Transverse colon (tissue), 4 donors: ENCODE results near the gene CFAP126. TPM values are rescaled to one million over a fixed set of nuclear protein-coding genes. Genes with fewer than 3 reads are reported as not detected.
A peak's percentile ranks its signal among the peaks of the same experiment; 100 is the strongest.

Source experiments
- DNase-seq: peaks from one replicate; pipeline ENCODE4 v3.0.0-alpha.2; 2019
- H3K27ac ChIP-seq, 4 donors: fragments of 200-600 bp; sonication (generic); 2 replicates each; pipeline ENCODE4 v1.5.1; 2016 to 2018; ENCODE audit warnings: inconsistent platforms in 4 of 4
- H3K27me3 ChIP-seq: fragments of 200-600 bp; sonication (generic); 2 replicates; pipeline ENCODE4 v1.5.1; 2017; ENCODE audit warnings: inconsistent platforms
- H3K36me3 ChIP-seq, 4 donors: fragments of 200-600 bp; sonication (generic); 2 replicates each; pipeline ENCODE4 v1.5.1; 2017 to 2019; ENCODE audit warnings: inconsistent platforms in 4 of 4
- H3K4me1 ChIP-seq, 4 donors: fragments of 200-600 bp; sonication (generic); 2 replicates each; pipeline ENCODE4 v1.5.1; 2017 to 2020; ENCODE audit warnings: inconsistent platforms in 4 of 4
- H3K4me3 ChIP-seq, 4 donors: fragments of 200-600 bp; sonication (generic); 1 replicate in 1 of 4; 2 replicates in 3 of 4; pipeline versions ENCODE4 v1.5.1 to v1.6.1; 2017 to 2019; ENCODE audit warnings: inconsistent platforms in 4 of 4
- H3K9me3 ChIP-seq, 2 donors: fragments of 200-600 bp; sonication (generic); 2 replicates each; pipeline ENCODE4 v1.5.1; 2017 to 2019; ENCODE audit warnings: inconsistent platforms in 2 of 2
- EP300 ChIP-seq: sonication (generic); formaldehyde crosslinking; IDR thresholded peaks from one replicate; pipeline ENCODE4 v1.6.1; 2017; ENCODE audit warnings: antibody characterized with exemption, low read depth
- POLR2A ChIP-seq: fragments of 450-650 bp; IDR thresholded peaks from one replicate; pipeline ENCODE4 v1.6.1; 2016; ENCODE audit warnings: antibody characterized with exemption, mild to moderate bottlenecking, moderate library complexity
- POLR2AphosphoS5 ChIP-seq, 3 donors: sonication (generic); formaldehyde crosslinking; IDR thresholded peaks; one replicate each; pipeline ENCODE4 v1.6.1; 2016; ENCODE audit warnings: antibody characterized with exemption in 3 of 3
- WGBS, 2 donors: methylation state at CpG; one replicate each; pipeline ENCODE4 v1.1.5; 2018; ENCODE audit warnings: low coverage in 1 of 2; 5-methylcytosine and 5-hydroxymethylcytosine counted together
- in situ Hi-C, 4 donors: fragments of 200-750 bp; cut with MboI; loops; one replicate each; pipeline versions ENCODE4 v1.15.0 to v1.15.1; 2017; ENCODE audit warnings: low sequenced_read_pairs in 3 of 4, low pct_ligation_motif_present in 1 of 4, low pct_unique_long_range_greater_than_20kb in 1 of 4
- intact Hi-C: fragments of 100-400 bp; cut with DNase I; formaldehyde crosslinking; loops from one replicate; pipeline ENCODE4 v1.15.1; 2023; ENCODE audit warnings: low total_unique reads
- total RNA-seq, 4 donors: library from RNA; depleted of rRNA; stranded (reverse); fragments of >200 nt; gene quantifications; one replicate each; pipeline ENCODE4 v1.1.0, GENCODE V29; 2016
- TF ChIP-seq, protein P1 (sequence below), 5 experiments: fragments of 200-600 bp in 3 of 5; fragments of 450-650 bp in 2 of 5; sonication (generic) in 3 of 5; IDR thresholded peaks; 1 replicate in 2 of 5; 2 replicates in 3 of 5; pipeline ENCODE4 v1.5.1; 2016 to 2017; ENCODE audit warnings: antibody characterized with exemption in 5 of 5, inconsistent platforms in 3 of 5, mild to moderate bottlenecking in 2 of 5, moderate library complexity in 1 of 5

Gene CFAP126
- total RNA-seq, 4 donors from 2014 or later: not detected

DNA sequence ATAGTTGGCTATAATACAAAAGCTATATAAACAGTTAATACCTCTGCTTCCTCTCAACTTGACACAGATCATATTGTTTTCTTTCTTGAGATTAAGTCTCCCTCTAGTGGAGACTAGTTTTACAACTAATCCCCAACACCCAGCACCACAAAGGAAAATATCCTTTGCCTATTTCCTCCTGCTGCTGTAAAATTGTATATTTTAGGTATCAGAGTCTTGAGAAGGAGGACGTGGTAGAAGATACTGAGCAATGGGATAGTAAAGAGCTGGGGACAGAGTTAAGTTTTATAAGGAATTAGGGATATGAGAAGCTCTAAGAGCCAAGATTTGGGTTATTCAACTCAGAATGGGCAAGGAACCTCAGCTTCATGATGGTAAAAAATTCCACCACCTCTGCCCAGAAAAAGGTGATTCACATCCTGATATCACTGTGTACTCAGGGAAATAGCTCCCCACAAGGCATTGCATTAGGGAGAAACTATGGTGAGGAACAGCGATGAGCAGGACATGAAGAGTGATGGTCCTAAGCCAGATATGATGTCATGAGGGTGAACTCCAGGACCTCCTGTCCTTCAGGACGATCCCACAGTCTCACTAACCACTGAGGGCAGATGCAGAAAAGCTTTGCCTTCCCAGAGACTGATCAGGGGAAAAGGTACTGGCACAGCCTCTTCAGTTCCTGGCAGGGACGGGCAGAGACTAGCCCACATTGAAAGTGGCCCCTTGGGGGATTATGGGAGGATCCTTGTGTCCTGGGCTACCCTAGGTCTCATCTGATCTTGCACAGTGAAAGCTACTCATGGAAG lies 14.7 kb upstream of the CFAP126 start:
- H3K4me3 ChIP-seq: no peak overlapping the region
- WGBS, 2 donors: 0 to 39% methylated on average over 1 to 4 of the region's 4 CpGs
- peak overlapping the region in 3 of 4 donors; percentile 30 to 66 (median 60) for H3K27ac ChIP-seq
- no peaks in the 10 kb centered on the region for H3K9me3 ChIP-seq
- intact Hi-C loops (no loop called here), in situ Hi-C loops (loop anchor here in 2 of 4 donors (10.0 to 25.0 kb wide), 2 partner anchors 158 to 170 kb away; partner anchors contain the start of genes APOA2 (in 2 of the 2), FCER1G (in 1 of the 2), NDUFS2 (in 1 of the 2) and TOMM40L (in 1 of the 2))
- no peak for DNase-seq
- no peaks in the 10 kb centered on the region for H3K27me3 ChIP-seq
- peaks cover 0 to 18% (median 4%) of the 10 kb centered on the region in 4 donors for H3K4me1 ChIP-seq
- TF ChIP-seq EP300: no peak
- TF ChIP-seq, protein P1, sequence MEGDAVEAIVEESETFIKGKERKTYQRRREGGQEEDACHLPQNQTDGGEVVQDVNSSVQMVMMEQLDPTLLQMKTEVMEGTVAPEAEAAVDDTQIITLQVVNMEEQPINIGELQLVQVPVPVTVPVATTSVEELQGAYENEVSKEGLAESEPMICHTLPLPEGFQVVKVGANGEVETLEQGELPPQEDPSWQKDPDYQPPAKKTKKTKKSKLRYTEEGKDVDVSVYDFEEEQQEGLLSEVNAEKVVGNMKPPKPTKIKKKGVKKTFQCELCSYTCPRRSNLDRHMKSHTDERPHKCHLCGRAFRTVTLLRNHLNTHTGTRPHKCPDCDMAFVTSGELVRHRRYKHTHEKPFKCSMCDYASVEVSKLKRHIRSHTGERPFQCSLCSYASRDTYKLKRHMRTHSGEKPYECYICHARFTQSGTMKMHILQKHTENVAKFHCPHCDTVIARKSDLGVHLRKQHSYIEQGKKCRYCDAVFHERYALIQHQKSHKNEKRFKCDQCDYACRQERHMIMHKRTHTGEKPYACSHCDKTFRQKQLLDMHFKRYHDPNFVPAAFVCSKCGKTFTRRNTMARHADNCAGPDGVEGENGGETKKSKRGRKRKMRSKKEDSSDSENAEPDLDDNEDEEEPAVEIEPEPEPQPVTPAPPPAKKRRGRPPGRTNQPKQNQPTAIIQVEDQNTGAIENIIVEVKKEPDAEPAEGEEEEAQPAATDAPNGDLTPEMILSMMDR (IDR thresholded peaks at IDR 0.05): peak; percentile 63 to 69 (median 68)
- TF ChIP-seq POLR2AphosphoS5 (IDR thresholded peaks at IDR 0.05): peak in 2 of 3 donors; percentile 35 to 72
- TF ChIP-seq POLR2A: no peak
- H3K36me3 ChIP-seq: no peaks in the 10 kb centered on the region

DNA sequence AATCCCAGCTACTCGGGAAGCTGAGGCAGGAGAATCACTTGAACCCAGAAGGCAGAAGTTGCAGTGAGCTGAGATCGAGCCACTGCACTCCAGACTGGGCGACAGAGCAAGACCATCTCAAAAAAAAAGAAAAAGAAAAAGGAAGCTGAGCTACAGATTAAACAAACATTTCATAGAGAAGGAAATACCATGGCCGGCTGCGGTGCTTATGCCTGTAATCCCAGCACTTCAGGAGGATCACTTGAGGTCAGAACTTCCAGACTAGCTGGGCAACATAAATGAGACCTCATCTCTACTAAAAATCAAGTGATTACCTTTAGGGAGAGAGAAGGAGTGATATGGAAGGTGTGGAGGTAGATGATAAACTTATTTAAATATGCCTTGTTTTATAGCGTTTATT lies 14.0 kb upstream of the CFAP126 start:
- in situ Hi-C loops: loop anchor here in 2 of 4 donors (10.0 to 25.0 kb wide), 2 partner anchors 157 to 169 kb away; partner anchors contain the start of genes APOA2 (in 2 of the 2), FCER1G (in 1 of the 2), NDUFS2 (in 1 of the 2) and TOMM40L (in 1 of the 2)
- TF ChIP-seq POLR2A (no peak), EP300 (no peak), POLR2AphosphoS5 (IDR thresholded peaks at IDR 0.05) (no peak)
- TF ChIP-seq, protein P1 (IDR thresholded peaks at IDR 0.05): no peak
- WGBS, 2 donors: 23 to 37% methylated on average over 6 of the region's 6 CpGs

DNA sequence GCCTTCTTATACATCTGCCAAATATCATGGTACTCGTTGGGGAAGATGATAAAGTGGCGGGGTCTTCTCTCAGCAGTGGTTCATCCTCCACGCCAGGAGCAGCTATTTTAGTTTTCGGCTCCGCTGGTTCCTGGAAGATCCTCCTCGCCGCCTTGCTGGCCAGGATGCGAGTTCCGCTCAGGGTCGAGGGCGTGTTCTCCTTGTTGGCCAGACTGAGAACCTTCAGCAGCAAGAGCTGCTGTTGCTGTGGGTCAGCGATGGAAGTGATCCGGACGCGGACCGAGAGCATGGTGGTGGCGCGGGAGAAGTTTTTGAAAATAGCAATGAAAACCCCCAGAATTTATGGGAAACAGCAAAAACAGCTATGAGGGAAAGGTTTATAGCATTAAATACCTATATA lies 11.4 kb upstream of the CFAP126 start:
- in situ Hi-C loops (loop anchor here in 3 of 4 donors (10.0 to 25.0 kb wide), 3 partner anchors 144 to 167 kb away; partner anchors contain the start of genes APOA2 (in 2 of the 3), FCER1G (in 1 of the 3), NDUFS2 (in 1 of the 3) and NR1I3 (in 1 of the 3)), intact Hi-C loops (no loop called here)
- Histone ChIP-seq H3K4me3 (no peak overlapping the region), H3K27ac (no peak overlapping the region), H3K4me1 (peaks cover 0 to 18% (median 4%) of the 10 kb centered on the region in 4 donors), H3K36me3 (no peaks in the 10 kb centered on the region), H3K9me3 (no peaks in the 10 kb centered on the region), H3K27me3 (no peaks in the 10 kb centered on the region)
- DNase-seq: no peak
- TF ChIP-seq, protein P1 (IDR thresholded peaks at IDR 0.05): no peak
- no peak for TF ChIP-seq POLR2A
- 83 to 91% methylated on average over 13 to 18 of the region's 18 CpGs for WGBS, 2 donors

More for the DNA sequence above, 14.0 kb upstream of the CFAP126 start:
- Histone ChIP-seq H3K4me1 (peaks cover 0 to 18% (median 4%) of the 10 kb centered on the region in 4 donors), H3K27me3 (no peaks in the 10 kb centered on the region), H3K4me3 (no peak overlapping the region), H3K27ac (peak overlapping the region; percentile 14 to 67 (median 63)), H3K36me3 (no peaks in the 10 kb centered on the region), H3K9me3 (no peaks in the 10 kb centered on the region)
- no peak for DNase-seq
- intact Hi-C loops: no loop called here

DNA sequence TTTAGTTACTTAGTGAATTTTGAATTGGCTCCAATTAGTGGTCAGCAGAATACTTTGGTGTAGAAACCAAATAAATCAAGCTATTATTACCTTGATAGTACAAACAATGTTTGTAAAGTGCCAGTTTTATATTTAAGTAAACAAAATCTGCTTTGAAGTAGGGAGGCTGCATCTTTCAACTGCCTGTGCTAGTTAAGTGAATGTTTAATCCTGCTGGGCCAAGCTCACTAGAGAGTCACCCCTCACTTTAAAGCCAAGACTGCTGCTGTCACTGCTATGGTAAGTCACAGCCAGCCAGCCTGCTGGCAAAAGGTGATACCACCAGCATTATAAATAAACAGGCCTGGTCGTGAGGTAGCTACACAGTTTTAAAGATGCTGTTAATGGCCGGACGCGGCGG lies 10.3 kb upstream of the CFAP126 start:
- H3K27ac ChIP-seq: no peak overlapping the region
- no peaks in the 10 kb centered on the region for H3K27me3 ChIP-seq
- H3K36me3 ChIP-seq: no peaks in the 10 kb centered on the region
- H3K4me3 ChIP-seq: no peak overlapping the region
- H3K9me3 ChIP-seq: no peaks in the 10 kb centered on the region
- in situ Hi-C loops: loop anchor here in 3 of 4 donors (10.0 to 25.0 kb wide), 3 partner anchors 143 to 166 kb away; partner anchors contain the start of genes APOA2 (in 2 of the 3), FCER1G (in 1 of the 3), NDUFS2 (in 1 of the 3) and NR1I3 (in 1 of the 3)
- 70 to 74% methylated on average over 4 to 5 of the region's 5 CpGs for WGBS, 2 donors
- no peak for TF ChIP-seq EP300
- TF ChIP-seq, protein P1 (IDR thresholded peaks at IDR 0.05): no peak
- no peak for TF ChIP-seq POLR2A
- TF ChIP-seq POLR2AphosphoS5 (IDR thresholded peaks at IDR 0.05): no peak
- DNase-seq: no peak
- intact Hi-C loops: no loop called here
- peaks cover 0 to 18% (median 4%) of the 10 kb centered on the region in 4 donors for H3K4me1 ChIP-seq
